OCI-LY1 (cell line): Measurements from ENCODE around the gene SLC12A5.

Experiments
- H2AFZ ChIP-seq: fragments of 200-600 bp; sonication (generic), shearing (Covaris generic); 2 replicates; pipeline ENCODE4 v1.6.0; 2014; ENCODE audit warnings: antibody characterized with exemption, mild to moderate bottlenecking, low read length
- H3F3A ChIP-seq: fragments of 200-600 bp; sonication (generic), shearing (Covaris generic); 2 replicates; pipeline ENCODE4 v1.6.0; 2014; ENCODE audit warnings: mild to moderate bottlenecking, antibody characterized with exemption, low read length, moderate library complexity; ENCODE audit not compliant: insufficient read depth
- H3K27ac ChIP-seq: fragments of 200-600 bp; sonication (generic); 2 replicates; pipeline ENCODE4 v1.5.1; 2014; ENCODE audit warnings: low read length, mixed run types, mild to moderate bottlenecking, low read depth; ENCODE audit not compliant: poor library complexity, severe bottlenecking
- H3K27me3 ChIP-seq: fragments of 200-600 bp; sonication (generic); 2 replicates; pipeline ENCODE4 v1.6.0; 2014; ENCODE audit warnings: antibody characterized with exemption, mild to moderate bottlenecking, low read length, moderate library complexity; ENCODE audit not compliant: insufficient read depth
- H3K36me3 ChIP-seq: fragments of 200-600 bp; sonication (generic); 2 replicates; pipeline ENCODE4 v1.6.1; 2014; ENCODE audit warnings: mild to moderate bottlenecking, antibody characterized with exemption, low read length, moderate library complexity, mixed read lengths; ENCODE audit not compliant: insufficient read depth
- H3K4me1 ChIP-seq: fragments of 200-600 bp; sonication (generic); 2 replicates; pipeline ENCODE4 v1.5.1; 2014; ENCODE audit warnings: mild to moderate bottlenecking, low read length, moderate library complexity; ENCODE audit not compliant: insufficient read depth, severe bottlenecking
- H3K4me2 ChIP-seq: fragments of 200-600 bp; sonication (generic), shearing (Covaris generic); 2 replicates; pipeline ENCODE4 v1.6.1; 2014; ENCODE audit warnings: low read length
- H3K4me3 ChIP-seq: fragments of 200-600 bp; sonication (generic); 2 replicates; pipeline ENCODE4 v1.5.1; 2014; ENCODE audit warnings: low read length, low read depth, mild to moderate bottlenecking, mixed read lengths; ENCODE audit not compliant: poor library complexity, severe bottlenecking
- H3K79me2 ChIP-seq: fragments of 200-600 bp; shearing (Covaris generic); 2 replicates; pipeline ENCODE4 v1.6.1; 2016; ENCODE audit warnings: mixed run types, low read length, mixed read lengths; ENCODE audit not compliant: insufficient read depth
- H3K9ac ChIP-seq: fragments of 200-600 bp; sonication (generic), shearing (Covaris generic); 2 replicates; pipeline ENCODE4 v1.6.1; 2014; ENCODE audit warnings: mild to moderate bottlenecking, low read length, mixed read lengths
- H3K9me2 ChIP-seq: fragments of 200-600 bp; sonication (generic), shearing (Covaris generic); 2 replicates; pipeline ENCODE4 v1.6.1; 2014; ENCODE audit warnings: low read depth, mild to moderate bottlenecking, low read length, mixed read lengths
- H3K9me3 ChIP-seq: fragments of 200-600 bp; shearing (Covaris generic); 2 replicates; pipeline ENCODE4 v1.6.1; 2014; ENCODE audit warnings: low read length, mixed read lengths
- H4K20me1 ChIP-seq: fragments of 200-600 bp; sonication (generic), shearing (Covaris generic); 2 replicates; pipeline ENCODE4 v1.6.0; 2016; ENCODE audit warnings: mild to moderate bottlenecking, low read length; ENCODE audit not compliant: insufficient read depth
- EZH2 ChIP-seq: fragments of 200-600 bp; sonication (generic), shearing (Covaris generic); IDR thresholded peaks from 2 replicates; pipeline ENCODE4 v1.8.0; 2017; ENCODE audit warnings: borderline replicate concordance, mixed run types, mild to moderate bottlenecking, antibody characterized with exemption, low read length, moderate library complexity, mixed read lengths
- TF ChIP-seq, protein P1 (sequence below): fragments of 200-600 bp; sonication (generic), shearing (Covaris generic); IDR thresholded peaks from 2 replicates; pipeline ENCODE4 v1.5.1; 2017; ENCODE audit warnings: mild to moderate bottlenecking, antibody characterized with exemption, low read length, moderate library complexity, mixed read lengths

Gene SLC12A5

GRCh38 chr20:46017272-46017671 is 11.7 kb upstream of the SLC12A5 start:
- no peak overlapping the region for H3K27ac ChIP-seq
- no peaks in the 10 kb centered on the region for H3K36me3 ChIP-seq
- H2AFZ ChIP-seq: no peak overlapping the region
- TF ChIP-seq, protein P1, sequence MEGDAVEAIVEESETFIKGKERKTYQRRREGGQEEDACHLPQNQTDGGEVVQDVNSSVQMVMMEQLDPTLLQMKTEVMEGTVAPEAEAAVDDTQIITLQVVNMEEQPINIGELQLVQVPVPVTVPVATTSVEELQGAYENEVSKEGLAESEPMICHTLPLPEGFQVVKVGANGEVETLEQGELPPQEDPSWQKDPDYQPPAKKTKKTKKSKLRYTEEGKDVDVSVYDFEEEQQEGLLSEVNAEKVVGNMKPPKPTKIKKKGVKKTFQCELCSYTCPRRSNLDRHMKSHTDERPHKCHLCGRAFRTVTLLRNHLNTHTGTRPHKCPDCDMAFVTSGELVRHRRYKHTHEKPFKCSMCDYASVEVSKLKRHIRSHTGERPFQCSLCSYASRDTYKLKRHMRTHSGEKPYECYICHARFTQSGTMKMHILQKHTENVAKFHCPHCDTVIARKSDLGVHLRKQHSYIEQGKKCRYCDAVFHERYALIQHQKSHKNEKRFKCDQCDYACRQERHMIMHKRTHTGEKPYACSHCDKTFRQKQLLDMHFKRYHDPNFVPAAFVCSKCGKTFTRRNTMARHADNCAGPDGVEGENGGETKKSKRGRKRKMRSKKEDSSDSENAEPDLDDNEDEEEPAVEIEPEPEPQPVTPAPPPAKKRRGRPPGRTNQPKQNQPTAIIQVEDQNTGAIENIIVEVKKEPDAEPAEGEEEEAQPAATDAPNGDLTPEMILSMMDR: no peak
- no peak for TF ChIP-seq EZH2
- no peaks in the 10 kb centered on the region for H3K9me2 ChIP-seq
- H3K79me2 ChIP-seq: no peaks in the 10 kb centered on the region
- peaks cover 4% of the 10 kb centered on the region for H3K27me3 ChIP-seq
- H4K20me1 ChIP-seq: no peaks in the 10 kb centered on the region
- H3K9ac ChIP-seq: no peak overlapping the region
- no peaks in the 10 kb centered on the region; the same call in 1 of the 2 replicates for H3K9me3 ChIP-seq
- H3K4me2 ChIP-seq: no peak overlapping the region
- no peak overlapping the region for H3K4me3 ChIP-seq
- H3K4me1 ChIP-seq: peaks cover 11% of the 10 kb centered on the region
- H3F3A ChIP-seq: no peaks in the 10 kb centered on the region

DNA sequence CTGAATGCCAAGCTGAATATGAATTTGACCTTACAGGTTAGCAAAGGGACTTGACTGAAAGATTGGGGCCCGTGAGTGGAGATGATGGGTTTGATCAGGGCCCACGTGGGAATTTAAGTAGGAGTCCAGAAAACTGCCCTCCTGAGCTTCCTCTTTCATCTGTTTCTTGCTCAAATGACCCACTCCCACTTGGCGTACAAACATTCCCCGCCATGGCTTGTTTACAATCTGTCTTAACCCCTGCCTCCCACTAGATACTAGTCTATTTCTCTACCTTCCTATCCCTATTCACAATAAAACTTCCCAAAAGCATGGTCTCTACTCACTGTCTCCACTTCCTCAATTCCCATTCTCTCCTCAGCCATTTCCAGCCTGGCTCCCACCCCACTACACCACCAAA is 10.9 kb upstream of the SLC12A5 start:
- no peak overlapping the region for H3K9ac ChIP-seq
- no peaks in the 10 kb centered on the region for H3K79me2 ChIP-seq
- no peaks in the 10 kb centered on the region; the same call in 1 of the 2 replicates for H3K9me3 ChIP-seq
- H3F3A ChIP-seq: no peaks in the 10 kb centered on the region
- peaks cover 17% of the 10 kb centered on the region for H3K4me1 ChIP-seq
- H3K4me2 ChIP-seq: no peak overlapping the region
- no peak overlapping the region for H3K27ac ChIP-seq
- H3K4me3 ChIP-seq: no peak overlapping the region
- peaks cover 4% of the 10 kb centered on the region for H3K27me3 ChIP-seq
- TF ChIP-seq, protein P1: no peak
- TF ChIP-seq EZH2: no peak
- no peak overlapping the region for H2AFZ ChIP-seq
- H3K36me3 ChIP-seq: no peaks in the 10 kb centered on the region
- H4K20me1 ChIP-seq: no peaks in the 10 kb centered on the region
- H3K9me2 ChIP-seq: no peaks in the 10 kb centered on the region

- no peaks in the 10 kb centered on the region for H4K20me1 ChIP-seq
- no peak overlapping the region for H3K27ac ChIP-seq
- no peaks in the 10 kb centered on the region; the same call in 1 of the 2 replicates for H3K9me3 ChIP-seq
- no peak overlapping the region for H3K9ac ChIP-seq
- no peaks in the 10 kb centered on the region for H3K79me2 ChIP-seq
- H3K9me2 ChIP-seq: no peaks in the 10 kb centered on the region
- H3K4me3 ChIP-seq: no peak overlapping the region
- TF ChIP-seq, protein P1: no peak
- no peak for TF ChIP-seq EZH2
- no peak overlapping the region for H2AFZ ChIP-seq
- H3F3A ChIP-seq: no peaks in the 10 kb centered on the region
- H3K27me3 ChIP-seq: peaks cover 4% of the 10 kb centered on the region
- no peaks in the 10 kb centered on the region for H3K36me3 ChIP-seq
- H3K4me2 ChIP-seq: no peak overlapping the region
- H3K4me1 ChIP-seq: peaks cover 17% of the 10 kb centered on the region
These were observed 10.4 kb upstream of the SLC12A5 start for GRCh38 chr20:46018611-46019010.
